Ovary (tissue), 9 donors: Measurements from ENCODE around the gene ARL17A. TPM values are rescaled to one million over a fixed set of nuclear protein-coding genes. Genes with fewer than 3 reads are reported as not detected.
A peak's percentile ranks its signal among the peaks of the same experiment; 100 is the strongest.
"Not testable (repeated sequence)": the region's sequence is repeated elsewhere in the genome, so short reads cannot be mapped to it uniquely, and the experiment has no call there.

Source experiments
- DNase-seq, 5 donors: peaks; one replicate each; pipeline ENCODE4 v3.0.0-alpha.2; 2019 to 2020
- H3K27ac ChIP-seq, 2 donors: fragments of 200-600 bp; one replicate each; pipeline versions ENCODE4 v1.5.1 to v1.8.0; 2019 to 2022
- H3K27me3 ChIP-seq: fragments of 200-600 bp; one replicate; pipeline ENCODE4 v1.8.0; 2022
- H3K36me3 ChIP-seq: fragments of 200-600 bp; sonication (generic); one replicate; pipeline ENCODE4 v1.5.1; 2019
- H3K4me1 ChIP-seq: one replicate; pipeline ENCODE4 v1.8.1; 2013; ENCODE audit warnings: mild to moderate bottlenecking, moderate library complexity; ENCODE audit not compliant: insufficient read depth
- H3K4me3 ChIP-seq: fragments of 200-600 bp; sonication (generic); one replicate; pipeline ENCODE4 v1.5.1; 2017
- H3K9me3 ChIP-seq, 2 donors: fragments of 200-600 bp in 1 of 2; sonication (generic) in 1 of 2; one replicate each; pipeline versions ENCODE4 v1.5.1 to v1.8.1; 2013 to 2019; ENCODE audit warnings: mild to moderate bottlenecking in 1 of 2, moderate library complexity in 1 of 2
- WGBS, 3 donors: extraction: QIAGEN DNeasy Blood & Tissue Kit in 1 of 3; methylation state at CpG; one replicate each; pipeline versions ENCODE4 v1.1.5 to v1.1.7; 2013 to 2017; 5-methylcytosine and 5-hydroxymethylcytosine counted together
- intact Hi-C, 4 donors: fragments of 100-400 bp; cut with DNase I; formaldehyde crosslinking; loops; one replicate each; pipeline versions ENCODE4 v1.11.0 to v1.15.1; 2022 to 2023
- polyA plus RNA-seq, 2 donors: library from polyadenylated mRNA; stranded (reverse); fragments of 200-250 nt in 1 of 2; fragments of 350-450 nt in 1 of 2; fragmentation: Illumina TruSeq in 1 of 2; extraction: RNeasy Lipid Tissue Mini Kit (QIAGEN cat#74804) in 1 of 2; gene quantifications; one replicate each; pipeline ENCODE4 v1.2.3, GENCODE V29; 2013 to 2014
- total RNA-seq, 7 donors: library from RNA; depleted of rRNA in 2 of 7; stranded (reverse); fragments of >200 nt in 2 of 7; fragmentation: NEBNext Ultra II Directional in 3 of 7; extraction: Animal tissue kit (Norgen Biotek cat#: 25700) in 3 of 7; gene quantifications; one replicate each; pipeline versions ENCODE4 v1.1.0 to v1.2.4, GENCODE V29; 2016 to 2023
- donor health status: DM: no; HTN: no; CAD: no; lungs with moderate emphysema.
- donor health status: DM: no; HTN: no; CAD: no.
- donor health status: Bipolar disorder and iron deficiency.
- donor health status: DM: yes; HTN: yes; CAD: no.
- donor health status: DM: no; HTN: no; CAD: no.
- donor health status: DM: yes; HTN: yes; CAD: no.

The ARL17A gene
- total and polyA plus RNA-seq, 9 donors, result 5.2 to 23.8 (median 16.6) TPM

GRCh38 chr17:46598344-46598931, 18.9 kb upstream of the ARL17A start:
- intact Hi-C loops, H3K27me3 ChIP-seq, H3K4me3 ChIP-seq, DNase-seq, H3K9me3 ChIP-seq, H3K27ac ChIP-seq, H3K4me1 ChIP-seq, H3K36me3 ChIP-seq: not testable (repeated sequence)
- WGBS, 3 donors, result 50 to 71% (median 70%) methylated on average over 2 to 3 of the region's 3 CpGs

GRCh38 chr17:46591332-46591731, 11.8 kb upstream of the ARL17A start:
- no CpG with 5 or more reads among the region's 7 CpGs for WGBS, 3 donors
- DNase-seq, result not testable (repeated sequence)

GRCh38 chr17:46590157-46591146, 11.0 kb upstream of the ARL17A start, which contains the start of gene NSF:
TSS of gene NSF (plus strand) at chr17:46590669. CDS start at chr17:46590776, 107 bp downstream.
- H3K36me3 ChIP-seq, H3K27ac ChIP-seq, H3K9me3 ChIP-seq, H3K4me1 ChIP-seq, intact Hi-C loops, H3K27me3 ChIP-seq, H3K4me3 ChIP-seq, DNase-seq: not testable (repeated sequence)
- WGBS, 3 donors, result no CpG with 5 or more reads among the region's 95 CpGs

More at GRCh38 chr17:46591332-46591731, 11.8 kb upstream of the ARL17A start:
- H3K4me3 ChIP-seq, intact Hi-C loops, H3K27me3 ChIP-seq, H3K27ac ChIP-seq, H3K36me3 ChIP-seq, H3K4me1 ChIP-seq, H3K9me3 ChIP-seq: not testable (repeated sequence)

GRCh38 chr17:46585444-46585843, 6.0 kb upstream of the ARL17A start:
- H3K4me1 ChIP-seq, H3K36me3 ChIP-seq, H3K9me3 ChIP-seq, H3K27ac ChIP-seq, intact Hi-C loops, DNase-seq, H3K4me3 ChIP-seq, H3K27me3 ChIP-seq: not testable (repeated sequence)
- WGBS, 3 donors, result no CpG with 5 or more reads among the region's 3 CpGs

GRCh38 chr17:46580082-46580481, 591 bp upstream of the ARL17A start:
- H3K27ac ChIP-seq, intact Hi-C loops, H3K4me1 ChIP-seq, H3K27me3 ChIP-seq, H3K9me3 ChIP-seq, H3K36me3 ChIP-seq, H3K4me3 ChIP-seq, DNase-seq: not testable (repeated sequence)
- 0% methylated on average over 1 to 9 of the region's 18 CpGs; no CpG with 5 or more reads in 1 of the 3 donors for WGBS, 3 donors

GRCh38 chr17:46571796-46572195, 7.7 kb downstream of the ARL17A start:
- H3K4me3 ChIP-seq, intact Hi-C loops, H3K27me3 ChIP-seq, H3K36me3 ChIP-seq, H3K27ac ChIP-seq, DNase-seq, H3K9me3 ChIP-seq, H3K4me1 ChIP-seq: not testable (repeated sequence)
- WGBS, 3 donors, result no CpG with 5 or more reads among the region's 4 CpGs

GRCh38 chr17:46566980-46567379, 12.5 kb downstream of the ARL17A start:
- H3K36me3 ChIP-seq, DNase-seq, H3K27me3 ChIP-seq, intact Hi-C loops, H3K27ac ChIP-seq, H3K9me3 ChIP-seq, H3K4me1 ChIP-seq, H3K4me3 ChIP-seq: not testable (repeated sequence)
- no CpG with 5 or more reads among the region's 1 CpG for WGBS, 3 donors

- WGBS, 3 donors, result no CpG with 5 or more reads among the region's 2 CpGs
- H3K4me1 ChIP-seq, H3K9me3 ChIP-seq, H3K4me3 ChIP-seq, H3K27me3 ChIP-seq, H3K36me3 ChIP-seq, DNase-seq, H3K27ac ChIP-seq, intact Hi-C loops: not testable (repeated sequence)
Observed at GRCh38 chr17:46566284-46566683, 13.2 kb downstream of the ARL17A start.

- H3K36me3 ChIP-seq, DNase-seq, H3K27me3 ChIP-seq, intact Hi-C loops, H3K4me3 ChIP-seq, H3K27ac ChIP-seq, H3K4me1 ChIP-seq, H3K9me3 ChIP-seq: not testable (repeated sequence)
- no CpG with 5 or more reads among the region's 3 CpGs for WGBS, 3 donors
Observed at GRCh38 chr17:46560048-46560447, 19.4 kb downstream of the ARL17A start.

GRCh38 chr17:46559155-46559554, 20.3 kb downstream of the ARL17A start:
- H3K27me3 ChIP-seq, H3K9me3 ChIP-seq, H3K36me3 ChIP-seq, H3K4me1 ChIP-seq, H3K27ac ChIP-seq, DNase-seq, intact Hi-C loops, H3K4me3 ChIP-seq: not testable (repeated sequence)
- no CpG with 5 or more reads among the region's 20 CpGs for WGBS, 3 donors

GRCh38 chr17:46548607-46549006, 30.9 kb downstream of the ARL17A start:
- H3K9me3 ChIP-seq, intact Hi-C loops, H3K4me1 ChIP-seq, H3K27me3 ChIP-seq, H3K36me3 ChIP-seq, H3K4me3 ChIP-seq, H3K27ac ChIP-seq: not testable (repeated sequence)
- DNase-seq, result peak in 3 of 5 donors; percentile 4 to 27 (median 15)
- WGBS, 3 donors, result 94 to 96% (median 95%) methylated on average over 8 to 9 of the region's 10 CpGs

- H3K27me3 ChIP-seq, H3K36me3 ChIP-seq, H3K4me3 ChIP-seq, H3K27ac ChIP-seq, H3K4me1 ChIP-seq, H3K9me3 ChIP-seq, intact Hi-C loops: not testable (repeated sequence)
- DNase-seq, result peak; percentile 6 to 29 (median 14)
- 92 to 97% (median 93%) methylated on average over 19 to 22 of the region's 22 CpGs for WGBS, 3 donors
Observed at GRCh38 chr17:46534716-46535115, 44.8 kb downstream of the ARL17A start.
